ENCODE data around the gene ASF1B.

GRCh38 chr19:14106840-14107239, 29.5 kb downstream of the ASF1B start:
- TF ChIP-seq, protein P1, sequence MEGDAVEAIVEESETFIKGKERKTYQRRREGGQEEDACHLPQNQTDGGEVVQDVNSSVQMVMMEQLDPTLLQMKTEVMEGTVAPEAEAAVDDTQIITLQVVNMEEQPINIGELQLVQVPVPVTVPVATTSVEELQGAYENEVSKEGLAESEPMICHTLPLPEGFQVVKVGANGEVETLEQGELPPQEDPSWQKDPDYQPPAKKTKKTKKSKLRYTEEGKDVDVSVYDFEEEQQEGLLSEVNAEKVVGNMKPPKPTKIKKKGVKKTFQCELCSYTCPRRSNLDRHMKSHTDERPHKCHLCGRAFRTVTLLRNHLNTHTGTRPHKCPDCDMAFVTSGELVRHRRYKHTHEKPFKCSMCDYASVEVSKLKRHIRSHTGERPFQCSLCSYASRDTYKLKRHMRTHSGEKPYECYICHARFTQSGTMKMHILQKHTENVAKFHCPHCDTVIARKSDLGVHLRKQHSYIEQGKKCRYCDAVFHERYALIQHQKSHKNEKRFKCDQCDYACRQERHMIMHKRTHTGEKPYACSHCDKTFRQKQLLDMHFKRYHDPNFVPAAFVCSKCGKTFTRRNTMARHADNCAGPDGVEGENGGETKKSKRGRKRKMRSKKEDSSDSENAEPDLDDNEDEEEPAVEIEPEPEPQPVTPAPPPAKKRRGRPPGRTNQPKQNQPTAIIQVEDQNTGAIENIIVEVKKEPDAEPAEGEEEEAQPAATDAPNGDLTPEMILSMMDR (IDR thresholded peaks at IDR 0.05) = no peak
- TF ChIP-seq POLR2A (IDR thresholded peaks at IDR 0.05) = no peak
- TF ChIP-seq POLR2AphosphoS5 (IDR thresholded peaks at IDR 0.05) = no peak
- no peak for TF ChIP-seq EP300 (IDR thresholded peaks at IDR 0.05)

Data from gastroesophageal sphincter (tissue), 3 donors.